Measurements from ENCODE around the gene MRGPRF. TPM values are rescaled to one million over a fixed set of nuclear protein-coding genes. Genes with fewer than 3 reads are reported as not detected.

The MRGPRF gene
- total RNA-seq, 2 donors from 2014 or later: 3.7 to 4.7 TPM

- no peak for DNase-seq
These were observed 41.6 kb upstream of the MRGPRF start for GRCh38 chr11:69054397-69055211.

GRCh38 chr11:69053546-69054396 lies 40.7 kb upstream of the MRGPRF start:
- peaks cover 6% of the 10 kb centered on the region for H3K4me1 ChIP-seq (ENCODE audit: control insufficient read depth, insufficient read depth, low read length)
- no peak overlapping the region for H3K4me3 Mint-ChIP-seq
- H3K9ac ChIP-seq (ENCODE audit: extremely low read depth, low read length, poor library complexity, severe bottlenecking): no peak overlapping the region
- no peak overlapping the region for H3K27ac ChIP-seq (ENCODE audit: low read depth, low read length)
- H3K27me3 ChIP-seq (ENCODE audit: control insufficient read depth, insufficient read depth, low read length, poor library complexity, severe bottlenecking): no peaks in the 10 kb centered on the region
- H3K4me3 ChIP-seq (ENCODE audit: low read length): no peak overlapping the region
- DNase-seq: no peak
- H3K36me3 ChIP-seq (ENCODE audit: control insufficient read depth, insufficient read depth, low read length): peaks cover 7% of the 10 kb centered on the region
- 94 to 98% methylated on average over 28 to 35 of the region's 35 CpGs for WGBS, 2 experiments (ENCODE audit: insufficient coverage in 1 of 2, insufficient read length in 1 of 2)
- H3K27me3 Mint-ChIP-seq (ENCODE audit: insufficient read depth): no peaks in the 10 kb centered on the region
- no peaks in the 10 kb centered on the region for H3K9me3 ChIP-seq (ENCODE audit: control insufficient read depth, low read length)
- H3K36me3 Mint-ChIP-seq (ENCODE audit: low read depth): peaks cover 7% of the 10 kb centered on the region
- H3K4me1 Mint-ChIP-seq: peaks cover 19% of the 10 kb centered on the region
- H3K27ac Mint-ChIP-seq: no peak overlapping the region
- no peak for TF ChIP-seq CTCF (conservative IDR thresholded peaks at IDR 0.05)
- no peaks in the 10 kb centered on the region for H3K9me3 Mint-ChIP-seq

More at GRCh38 chr11:69054397-69055211, 41.6 kb upstream of the MRGPRF start:
- Histone ChIP-seq H3K4me3 (ENCODE audit: low read length) (no peak overlapping the region), H3K9ac (ENCODE audit: extremely low read depth, low read length, poor library complexity, severe bottlenecking) (no peak overlapping the region), H3K36me3 (ENCODE audit: control insufficient read depth, insufficient read depth, low read length) (peaks cover 7% of the 10 kb centered on the region), H3K27me3 (ENCODE audit: control insufficient read depth, insufficient read depth, low read length, poor library complexity, severe bottlenecking) (no peaks in the 10 kb centered on the region), H3K4me1 (ENCODE audit: control insufficient read depth, insufficient read depth, low read length) (peaks cover 6% of the 10 kb centered on the region), H3K9me3 (ENCODE audit: control insufficient read depth, low read length) (no peaks in the 10 kb centered on the region), H3K27ac (ENCODE audit: low read depth, low read length) (no peak overlapping the region)
- Mint-ChIP-seq H3K9me3 (no peaks in the 10 kb centered on the region), H3K4me3 (no peak overlapping the region), H3K36me3 (ENCODE audit: low read depth) (peaks cover 7% of the 10 kb centered on the region), H3K27me3 (ENCODE audit: insufficient read depth) (no peaks in the 10 kb centered on the region), H3K4me1 (peaks cover 18% of the 10 kb centered on the region), H3K27ac (no peak overlapping the region)
- TF ChIP-seq CTCF (conservative IDR thresholded peaks at IDR 0.05): no peak
- 95% methylated on average over 16 to 31 of the region's 31 CpGs for WGBS, 2 experiments (ENCODE audit: insufficient coverage in 1 of 2, insufficient read length in 1 of 2)

DNA sequence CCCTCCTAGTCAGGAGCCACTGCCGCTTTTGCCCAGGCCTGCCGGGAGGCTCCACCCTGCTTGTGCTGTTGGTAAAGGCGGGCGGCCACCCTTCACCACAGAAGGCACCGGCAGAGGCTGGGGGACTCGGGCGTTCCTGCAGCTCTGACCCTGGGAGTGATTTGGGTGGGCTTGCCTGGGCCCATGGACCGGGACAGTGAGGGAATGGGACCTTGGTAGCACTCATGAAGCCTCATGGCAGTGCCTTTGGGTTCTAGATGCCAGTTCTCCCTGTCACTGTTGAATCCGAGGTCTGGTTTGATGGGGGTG lies 40.1 kb upstream of the MRGPRF start:
- H3K27ac ChIP-seq (ENCODE audit: low read depth, low read length): no peak overlapping the region
- H3K27me3 ChIP-seq (ENCODE audit: control insufficient read depth, insufficient read depth, low read length, poor library complexity, severe bottlenecking): no peaks in the 10 kb centered on the region
- TF ChIP-seq CTCF (conservative IDR thresholded peaks at IDR 0.05): no peak
- H3K27ac Mint-ChIP-seq: no peak overlapping the region
- no peaks in the 10 kb centered on the region for H3K27me3 Mint-ChIP-seq (ENCODE audit: insufficient read depth)
- no peak overlapping the region for H3K4me3 ChIP-seq (ENCODE audit: low read length)
- no peak for DNase-seq
- H3K36me3 Mint-ChIP-seq (ENCODE audit: low read depth): peaks cover 7% of the 10 kb centered on the region
- peaks cover 20% of the 10 kb centered on the region for H3K4me1 Mint-ChIP-seq
- no peaks in the 10 kb centered on the region for H3K9me3 Mint-ChIP-seq
- 90 to 93% methylated on average over 6 to 9 of the region's 9 CpGs for WGBS, 2 experiments (ENCODE audit: insufficient coverage in 1 of 2, insufficient read length in 1 of 2)
- H3K36me3 ChIP-seq (ENCODE audit: control insufficient read depth, insufficient read depth, low read length): peaks cover 7% of the 10 kb centered on the region
- H3K9me3 ChIP-seq (ENCODE audit: control insufficient read depth, low read length): no peaks in the 10 kb centered on the region
- H3K4me1 ChIP-seq (ENCODE audit: control insufficient read depth, insufficient read depth, low read length): peaks cover 6% of the 10 kb centered on the region
- H3K4me3 Mint-ChIP-seq: no peak overlapping the region
- no peak overlapping the region for H3K9ac ChIP-seq (ENCODE audit: extremely low read depth, low read length, poor library complexity, severe bottlenecking)

Data from endodermal cell (in vitro differentiated cells).